H9 (cell line): ENCODE results near the gene SLC2A10. TPM values are rescaled to one million over a fixed set of nuclear protein-coding genes. Genes with fewer than 3 reads are reported as not detected.

Experiments
- DNase-seq: peaks from one replicate; pipeline ENCODE4 v3.0.0-alpha.2; 2017
- H2AFZ ChIP-seq: one replicate; pipeline ENCODE4 v1.6.1; 2013; ENCODE audit warnings: mild to moderate bottlenecking, low read length, control low read depth, moderate library complexity
- H2AK5ac ChIP-seq: 2 replicates; pipeline ENCODE4 v1.6.1; 2013; ENCODE audit warnings: low read length, control low read depth, mixed read lengths; ENCODE audit not compliant: insufficient read length
- H2BK120ac ChIP-seq: one replicate; pipeline ENCODE4 v1.6.1; 2013; ENCODE audit warnings: low read depth, mild to moderate bottlenecking, low read length, control low read depth, inconsistent platforms; ENCODE audit not compliant: poor library complexity, severe bottlenecking
- H2BK12ac ChIP-seq: 2 replicates; pipeline ENCODE4 v1.6.1; 2013; ENCODE audit warnings: low read length, control low read depth, mixed read lengths, low read depth; ENCODE audit not compliant: insufficient read length
- H2BK15ac ChIP-seq: 2 replicates; pipeline ENCODE4 v1.6.1; 2013; ENCODE audit warnings: low read depth, low read length, control low read depth
- H2BK20ac ChIP-seq: one replicate; pipeline ENCODE4 v1.6.1; 2013; ENCODE audit warnings: low read depth, mild to moderate bottlenecking, low read length, control low read depth, inconsistent platforms; ENCODE audit not compliant: poor library complexity, severe bottlenecking
- H2BK5ac ChIP-seq: 2 replicates; pipeline ENCODE4 v1.6.1; 2013; ENCODE audit warnings: low read length, control low read depth, mixed read lengths; ENCODE audit not compliant: insufficient read length
- H3K14ac ChIP-seq: 2 replicates; pipeline ENCODE4 v1.6.1; 2013; ENCODE audit warnings: low read length, control low read depth; ENCODE audit not compliant: insufficient read depth
- H3K18ac ChIP-seq: 2 replicates; pipeline ENCODE4 v1.6.1; 2013; ENCODE audit warnings: low read depth, mild to moderate bottlenecking, mixed read lengths, low read length, control low read depth; ENCODE audit not compliant: insufficient read length
- H3K23ac ChIP-seq: 2 replicates; pipeline ENCODE4 v1.6.1; 2013; ENCODE audit warnings: low read length, control low read depth, mixed read lengths, low read depth; ENCODE audit not compliant: insufficient read length
- H3K23me2 ChIP-seq: 2 replicates; pipeline ENCODE4 v1.6.1; 2013; ENCODE audit warnings: low read depth, mild to moderate bottlenecking, mixed read lengths, low read length, control low read depth; ENCODE audit not compliant: insufficient read length, poor library complexity, severe bottlenecking
- H3K27ac ChIP-seq: 2 replicates; pipeline ENCODE4 v1.5.1; 2013; ENCODE audit warnings: low read length, control low read depth, mixed read lengths, low read depth; ENCODE audit not compliant: insufficient read length
- H3K27me3 ChIP-seq: 2 replicates; pipeline ENCODE4 v1.6.1; 2013; ENCODE audit warnings: low read length, control low read depth, inconsistent platforms; ENCODE audit not compliant: insufficient read depth
- H3K4ac ChIP-seq: 2 replicates; pipeline ENCODE4 v1.6.1; 2013; ENCODE audit warnings: low read depth, mild to moderate bottlenecking, control low read depth, inconsistent platforms, low read length, moderate library complexity
- H3K4me1 ChIP-seq: 2 replicates; pipeline ENCODE4 v1.6.1; 2013; ENCODE audit warnings: low read length, control low read depth, inconsistent platforms; ENCODE audit not compliant: insufficient read depth
- H3K4me2 ChIP-seq: 2 replicates; pipeline ENCODE4 v1.6.1; 2013; ENCODE audit warnings: low read length, control low read depth, mixed read lengths; ENCODE audit not compliant: insufficient read length, insufficient read depth
- H3K56ac ChIP-seq: 2 replicates; pipeline ENCODE4 v1.6.1; 2013; ENCODE audit warnings: low read depth, mild to moderate bottlenecking, mixed read lengths, low read length, control low read depth; ENCODE audit not compliant: insufficient read length
- H3K79me1 ChIP-seq: 2 replicates; pipeline ENCODE4 v1.6.1; 2013; ENCODE audit warnings: low read depth, mild to moderate bottlenecking, moderate library complexity, low read length, control low read depth, inconsistent platforms; ENCODE audit not compliant: insufficient read depth, poor library complexity, severe bottlenecking
- H3K79me2 ChIP-seq: 2 replicates; pipeline ENCODE4 v1.6.1; 2013; ENCODE audit warnings: low read length, control low read depth, inconsistent platforms; ENCODE audit not compliant: insufficient read depth
- H3K9ac ChIP-seq: 2 replicates; pipeline ENCODE4 v1.6.1; 2013; ENCODE audit warnings: low read length, control low read depth, mixed read lengths; ENCODE audit not compliant: insufficient read length; ENCODE audit errors: extremely low read depth
- H3K9me3 ChIP-seq: one replicate; pipeline ENCODE4 v1.6.1; 2013; ENCODE audit warnings: low read depth, low read length, inconsistent platforms; ENCODE audit not compliant: control insufficient read depth
- H3T11ph ChIP-seq: one replicate; pipeline ENCODE4 v1.6.1; 2013; ENCODE audit warnings: mild to moderate bottlenecking, low read length, control low read depth, inconsistent platforms
- H4K20me1 ChIP-seq: one replicate; pipeline ENCODE4 v1.6.1; 2013; ENCODE audit not compliant: control insufficient read depth, insufficient read length, insufficient read depth
- H4K5ac ChIP-seq: 2 replicates; pipeline ENCODE4 v1.6.1; 2013; ENCODE audit warnings: low read depth, mild to moderate bottlenecking, mixed read lengths, low read length, control low read depth; ENCODE audit not compliant: insufficient read length
- H4K8ac ChIP-seq: replicated peaks from 2 replicates; pipeline ENCODE4 v1.6.1; 2013; ENCODE audit warnings: low read length, control low read depth, mixed read lengths, low read depth; ENCODE audit not compliant: insufficient read length
- H4K91ac ChIP-seq: 2 replicates; pipeline ENCODE4 v1.6.1; 2013; ENCODE audit warnings: low read depth, mild to moderate bottlenecking, moderate library complexity, mixed read lengths, low read length, control low read depth; ENCODE audit not compliant: insufficient read length
- H3K27ac Mint-ChIP-seq, 3 experiments: 2 replicates in 2 of 3; 3 replicates in 1 of 3; pipeline ENCODE4 v1.8.0; 2020 to 2021; ENCODE audit warnings: mixed read lengths in 3 of 3, mild to moderate bottlenecking in 1 of 3, moderate library complexity in 1 of 3
- H3K27me3 Mint-ChIP-seq: 2 replicates; pipeline ENCODE4 v1.8.0; 2021; ENCODE audit warnings: low read depth, mild to moderate bottlenecking, moderate library complexity, mixed read lengths
- H3K36me3 Mint-ChIP-seq, 3 experiments: 2 replicates in 2 of 3; 3 replicates in 1 of 3; pipeline ENCODE4 v1.8.0; 2020 to 2021; ENCODE audit warnings: low read depth in 3 of 3, mixed read lengths in 3 of 3; ENCODE audit not compliant: insufficient read depth in 1 of 3
- H3K4me1 Mint-ChIP-seq, 2 experiments: 2 replicates each; pipeline ENCODE4 v1.8.0; 2020; ENCODE audit warnings: mixed read lengths in 2 of 2
- H3K4me3 Mint-ChIP-seq, 2 experiments: 2 replicates in 1 of 2; 3 replicates in 1 of 2; pipeline ENCODE4 v1.8.0; 2020 to 2021; ENCODE audit warnings: mild to moderate bottlenecking in 2 of 2, mixed read lengths in 2 of 2, moderate library complexity in 1 of 2
- H3K9me3 Mint-ChIP-seq, 2 experiments: 2 replicates in 1 of 2; 3 replicates in 1 of 2; pipeline ENCODE4 v1.8.0; 2020; ENCODE audit warnings: mild to moderate bottlenecking in 2 of 2, mixed read lengths in 2 of 2, moderate library complexity in 1 of 2
- CTCF ChIP-seq: fragments of 200-600 bp; sonication (generic); conservative IDR thresholded peaks from 3 replicates; pipeline ENCODE4 v1.8.0; 2021; ENCODE audit warnings: antibody characterized with exemption, mild to moderate bottlenecking
- WGBS: extraction: QIAGEN DNeasy Blood & Tissue Kit; methylation state at CpG from one replicate; pipeline ENCODE4 v1.1.7; 2013; ENCODE audit warnings: missing lambda C conversion rate, low lambda C conversion rate, mixed read lengths; ENCODE audit not compliant: insufficient read length; ENCODE audit errors: extremely low coverage; 5-methylcytosine and 5-hydroxymethylcytosine counted together
- total RNA-seq: library from RNA; stranded (reverse); gene quantifications from 2 replicates; pipeline ENCODE4 v1.2.1, GENCODE V29; 2021

The SLC2A10 gene
- total RNA-seq, 1 experiment from 2014 or later: 8.2 TPM

DNA sequence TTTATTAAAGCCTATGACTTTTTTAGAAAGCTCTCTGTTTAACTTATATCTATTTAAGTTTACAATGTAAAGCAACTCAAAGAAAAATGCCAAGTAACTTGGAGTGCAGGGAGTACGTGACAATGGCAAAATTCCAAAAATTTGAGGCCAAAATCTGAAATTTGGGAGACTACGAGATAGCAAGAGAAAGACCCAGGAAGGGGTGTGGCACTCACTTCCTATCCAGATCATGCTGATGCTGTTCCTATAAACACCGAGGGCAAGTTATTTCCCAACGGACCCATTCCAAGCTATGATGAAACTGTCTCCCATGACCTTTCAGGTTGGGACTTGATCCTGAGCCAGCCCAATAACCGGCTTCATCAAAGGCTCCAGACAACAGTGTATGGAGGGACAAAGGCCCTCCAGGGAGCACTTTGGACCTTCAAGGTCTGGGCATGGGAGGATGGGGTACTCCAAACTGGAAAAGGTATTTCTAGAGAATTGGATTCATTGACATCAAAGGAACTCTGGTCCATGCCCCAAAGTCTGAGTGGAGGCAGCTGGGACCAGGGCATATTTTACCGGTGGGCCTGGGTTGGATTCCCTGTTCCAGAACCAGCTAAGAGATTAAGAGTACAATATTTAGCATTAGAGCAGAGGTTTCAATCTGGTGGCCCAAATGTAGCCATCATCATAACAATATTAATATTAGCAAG lies 42.5 kb upstream of the SLC2A10 start:
- no peaks in the 10 kb centered on the region for H4K20me1 ChIP-seq
- no peak overlapping the region for H2AK5ac ChIP-seq
- Mint-ChIP-seq H3K9me3 (peaks cover 8 to 17% of the 10 kb centered on the region in 2 experiments), H3K27ac (no peak overlapping the region), H3K4me3 (no peak overlapping the region), H3K36me3 (peaks cover 10 to 53% (median 52%) of the 10 kb centered on the region in 3 experiments; a peak in 6 of 7 replicates), H3K27me3 (no peaks in the 10 kb centered on the region), H3K4me1 (no peaks in the 10 kb centered on the region)
- no peak overlapping the region for H2AFZ ChIP-seq
- no peak overlapping the region for H3K27ac ChIP-seq
- no peak overlapping the region for H2BK20ac ChIP-seq
- no peak overlapping the region for H4K8ac ChIP-seq
- no peaks in the 10 kb centered on the region for H3K23me2 ChIP-seq
- H3K18ac ChIP-seq: no peak overlapping the region
- H3K4me1 ChIP-seq: no peaks in the 10 kb centered on the region
- H3K23ac ChIP-seq: no peak overlapping the region
- peaks cover 5% of the 10 kb centered on the region for H3K9me3 ChIP-seq
- H4K91ac ChIP-seq: no peak overlapping the region
- H3K14ac ChIP-seq: no peak overlapping the region
- H3K79me1 ChIP-seq: no peaks in the 10 kb centered on the region
- H4K5ac ChIP-seq: no peak overlapping the region
- no peak overlapping the region for H3K56ac ChIP-seq
- H3K9ac ChIP-seq: no peak overlapping the region
- H2BK15ac ChIP-seq: no peak overlapping the region
- H3K4me2 ChIP-seq: no peak overlapping the region
- WGBS: no CpG with 5 or more reads among the region's 6 CpGs
- no peak overlapping the region for H3T11ph ChIP-seq
- no peaks in the 10 kb centered on the region for H3K27me3 ChIP-seq
- no peak for TF ChIP-seq CTCF
- no peak for DNase-seq
- no peak overlapping the region for H3K4ac ChIP-seq
- no peak overlapping the region for H2BK120ac ChIP-seq
- H2BK5ac ChIP-seq: no peak overlapping the region
- no peaks in the 10 kb centered on the region for H3K79me2 ChIP-seq
- no peak overlapping the region for H2BK12ac ChIP-seq
